GM18867 (cell line): Measurements from ENCODE around the gene GAGE12E.
"Not testable (repeated sequence)": the region's sequence is repeated elsewhere in the genome, so short reads cannot be mapped to it uniquely, and the experiment has no call there.

Source experiments
- ATAC-seq: cut with Tn5 transposase; IDR thresholded peaks from one replicate; pipeline ENCODE4 v1.9.1; 2021; ENCODE audit warnings: mild to moderate bottlenecking, moderate library complexity; ENCODE audit not compliant: unreplicated experiment

GAGE12E gene, protein sequence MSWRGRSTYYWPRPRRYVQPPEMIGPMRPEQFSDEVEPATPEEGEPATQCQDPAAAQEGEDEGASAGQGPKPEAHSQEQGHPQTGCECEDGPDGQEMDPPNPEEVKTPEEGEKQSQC

DNA sequence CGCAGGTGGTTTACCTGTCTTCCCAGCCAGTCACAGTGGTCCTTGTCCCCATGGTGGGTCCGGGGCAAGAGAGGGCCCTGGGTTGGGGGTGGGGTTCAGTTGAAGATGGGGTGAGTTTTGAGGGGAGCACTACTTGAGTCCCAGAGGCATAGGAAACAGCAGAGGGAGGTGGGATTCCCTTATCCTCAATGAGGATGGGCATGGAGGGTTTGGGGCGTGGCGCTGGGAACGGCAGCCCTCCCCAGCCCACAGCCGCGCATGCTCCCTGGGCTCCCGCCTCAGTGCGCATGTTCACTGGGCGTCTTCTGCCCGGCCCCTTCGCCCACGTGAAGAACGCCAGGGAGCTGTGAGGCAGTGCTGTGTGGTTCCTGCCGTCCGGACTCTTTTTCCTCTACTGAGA lies at the start of gene GAGE12E:
Gene GAGE12E, plus strand, starts transcription at position 301 of the 400 bp plus-strand sequence. CDS start 1,155 bp downstream, outside the sequence.
- ATAC-seq, result not testable (repeated sequence)

DNA sequence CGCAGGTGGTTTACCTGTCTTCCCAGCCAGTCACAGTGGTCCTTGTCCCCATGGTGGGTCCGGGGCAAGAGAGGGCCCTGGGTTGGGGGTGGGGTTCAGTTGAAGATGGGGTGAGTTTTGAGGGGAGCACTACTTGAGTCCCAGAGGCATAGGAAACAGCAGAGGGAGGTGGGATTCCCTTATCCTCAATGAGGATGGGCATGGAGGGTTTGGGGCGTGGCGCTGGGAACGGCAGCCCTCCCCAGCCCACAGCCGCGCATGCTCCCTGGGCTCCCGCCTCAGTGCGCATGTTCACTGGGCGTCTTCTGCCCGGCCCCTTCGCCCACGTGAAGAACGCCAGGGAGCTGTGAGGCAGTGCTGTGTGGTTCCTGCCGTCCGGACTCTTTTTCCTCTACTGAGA lies 19.2 kb upstream of the GAGE12E start, which contains the start of gene GAGE12C:
Gene GAGE12C, plus strand, starts transcription at position 301 of the 400 bp plus-strand sequence. CDS start 1,155 bp downstream, outside the sequence.
- ATAC-seq, result not testable (repeated sequence)

DNA sequence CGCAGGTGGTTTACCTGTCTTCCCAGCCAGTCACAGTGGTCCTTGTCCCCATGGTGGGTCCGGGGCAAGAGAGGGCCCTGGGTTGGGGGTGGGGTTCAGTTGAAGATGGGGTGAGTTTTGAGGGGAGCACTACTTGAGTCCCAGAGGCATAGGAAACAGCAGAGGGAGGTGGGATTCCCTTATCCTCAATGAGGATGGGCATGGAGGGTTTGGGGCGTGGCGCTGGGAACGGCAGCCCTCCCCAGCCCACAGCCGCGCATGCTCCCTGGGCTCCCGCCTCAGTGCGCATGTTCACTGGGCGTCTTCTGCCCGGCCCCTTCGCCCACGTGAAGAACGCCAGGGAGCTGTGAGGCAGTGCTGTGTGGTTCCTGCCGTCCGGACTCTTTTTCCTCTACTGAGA lies 9.7 kb upstream of the GAGE12E start, which contains the start of gene GAGE12D:
Gene GAGE12D, plus strand, starts transcription at position 301 of the 400 bp plus-strand sequence. CDS start 1,155 bp downstream, outside the sequence.
- ATAC-seq, result not testable (repeated sequence)

DNA sequence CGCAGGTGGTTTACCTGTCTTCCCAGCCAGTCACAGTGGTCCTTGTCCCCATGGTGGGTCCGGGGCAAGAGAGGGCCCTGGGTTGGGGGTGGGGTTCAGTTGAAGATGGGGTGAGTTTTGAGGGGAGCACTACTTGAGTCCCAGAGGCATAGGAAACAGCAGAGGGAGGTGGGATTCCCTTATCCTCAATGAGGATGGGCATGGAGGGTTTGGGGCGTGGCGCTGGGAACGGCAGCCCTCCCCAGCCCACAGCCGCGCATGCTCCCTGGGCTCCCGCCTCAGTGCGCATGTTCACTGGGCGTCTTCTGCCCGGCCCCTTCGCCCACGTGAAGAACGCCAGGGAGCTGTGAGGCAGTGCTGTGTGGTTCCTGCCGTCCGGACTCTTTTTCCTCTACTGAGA lies 9.5 kb downstream of the GAGE12E start, which contains the start of gene GAGE12F:
Gene GAGE12F, plus strand, starts transcription at position 301 of the 400 bp plus-strand sequence. CDS start 1,155 bp downstream, outside the sequence.
- ATAC-seq, result not testable (repeated sequence)

DNA sequence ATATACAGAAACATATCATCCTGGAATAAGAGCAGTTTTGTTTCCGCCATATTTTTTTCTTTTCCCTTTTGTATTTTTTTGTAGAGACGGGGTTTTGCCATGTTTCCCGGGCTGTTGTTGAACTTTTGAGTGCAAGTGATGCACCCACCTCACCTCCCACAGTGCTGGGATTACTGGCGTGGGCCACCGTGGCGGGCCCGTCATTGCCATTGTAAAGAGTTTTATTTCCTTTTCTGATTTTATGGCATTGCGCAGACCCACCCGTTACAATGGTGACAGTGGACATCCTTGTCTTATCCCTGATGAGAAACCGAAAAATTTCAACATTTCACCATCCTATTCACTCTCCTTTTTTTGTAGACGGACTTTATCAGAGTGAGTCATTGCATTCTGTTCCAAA lies 17.6 kb downstream of the GAGE12E start:
- ATAC-seq, result not testable (repeated sequence)

DNA sequence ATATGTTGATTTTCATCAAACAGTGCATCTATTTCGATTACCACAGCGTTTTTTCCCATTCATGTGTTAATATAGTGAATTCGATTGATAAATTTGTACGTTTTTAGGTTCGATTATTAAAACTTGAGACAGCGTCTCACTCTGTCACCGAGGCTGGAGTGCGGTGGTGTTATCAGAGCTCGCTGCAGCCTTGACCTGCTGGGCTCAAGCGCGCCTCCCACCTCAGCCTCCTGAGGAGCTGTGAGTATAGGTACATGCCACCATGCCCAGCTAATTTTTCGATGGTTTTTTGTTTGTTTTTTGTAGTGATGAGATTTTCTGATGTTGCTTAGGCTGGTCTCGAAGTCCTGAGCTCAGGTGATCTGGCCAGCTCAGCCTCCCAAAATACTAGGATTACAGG lies 18.1 kb downstream of the GAGE12E start:
- ATAC-seq, result not testable (repeated sequence)

DNA sequence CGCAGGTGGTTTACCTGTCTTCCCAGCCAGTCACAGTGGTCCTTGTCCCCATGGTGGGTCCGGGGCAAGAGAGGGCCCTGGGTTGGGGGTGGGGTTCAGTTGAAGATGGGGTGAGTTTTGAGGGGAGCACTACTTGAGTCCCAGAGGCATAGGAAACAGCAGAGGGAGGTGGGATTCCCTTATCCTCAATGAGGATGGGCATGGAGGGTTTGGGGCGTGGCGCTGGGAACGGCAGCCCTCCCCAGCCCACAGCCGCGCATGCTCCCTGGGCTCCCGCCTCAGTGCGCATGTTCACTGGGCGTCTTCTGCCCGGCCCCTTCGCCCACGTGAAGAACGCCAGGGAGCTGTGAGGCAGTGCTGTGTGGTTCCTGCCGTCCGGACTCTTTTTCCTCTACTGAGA lies 19.0 kb downstream of the GAGE12E start, which contains the start of gene GAGE12G:
Gene GAGE12G, plus strand, starts transcription at position 301 of the 400 bp plus-strand sequence. CDS start 1,155 bp downstream, outside the sequence.
- ATAC-seq, result not testable (repeated sequence)

DNA sequence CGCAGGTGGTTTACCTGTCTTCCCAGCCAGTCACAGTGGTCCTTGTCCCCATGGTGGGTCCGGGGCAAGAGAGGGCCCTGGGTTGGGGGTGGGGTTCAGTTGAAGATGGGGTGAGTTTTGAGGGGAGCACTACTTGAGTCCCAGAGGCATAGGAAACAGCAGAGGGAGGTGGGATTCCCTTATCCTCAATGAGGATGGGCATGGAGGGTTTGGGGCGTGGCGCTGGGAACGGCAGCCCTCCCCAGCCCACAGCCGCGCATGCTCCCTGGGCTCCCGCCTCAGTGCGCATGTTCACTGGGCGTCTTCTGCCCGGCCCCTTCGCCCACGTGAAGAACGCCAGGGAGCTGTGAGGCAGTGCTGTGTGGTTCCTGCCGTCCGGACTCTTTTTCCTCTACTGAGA lies 28.6 kb downstream of the GAGE12E start, which contains the start of gene GAGE12H:
Gene GAGE12H, plus strand, starts transcription at position 301 of the 400 bp plus-strand sequence. CDS start 1,155 bp downstream, outside the sequence.
- ATAC-seq, result not testable (repeated sequence)

DNA sequence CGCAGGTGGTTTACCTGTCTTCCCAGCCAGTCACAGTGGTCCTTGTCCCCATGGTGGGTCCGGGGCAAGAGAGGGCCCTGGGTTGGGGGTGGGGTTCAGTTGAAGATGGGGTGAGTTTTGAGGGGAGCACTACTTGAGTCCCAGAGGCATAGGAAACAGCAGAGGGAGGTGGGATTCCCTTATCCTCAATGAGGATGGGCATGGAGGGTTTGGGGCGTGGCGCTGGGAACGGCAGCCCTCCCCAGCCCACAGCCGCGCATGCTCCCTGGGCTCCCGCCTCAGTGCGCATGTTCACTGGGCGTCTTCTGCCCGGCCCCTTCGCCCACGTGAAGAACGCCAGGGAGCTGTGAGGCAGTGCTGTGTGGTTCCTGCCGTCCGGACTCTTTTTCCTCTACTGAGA lies 38.1 kb downstream of the GAGE12E start, which contains the start of gene GAGE2A:
Gene GAGE2A, plus strand, starts transcription at position 301 of the 400 bp plus-strand sequence. CDS start 1,155 bp downstream, outside the sequence.
- ATAC-seq, result not testable (repeated sequence)

DNA sequence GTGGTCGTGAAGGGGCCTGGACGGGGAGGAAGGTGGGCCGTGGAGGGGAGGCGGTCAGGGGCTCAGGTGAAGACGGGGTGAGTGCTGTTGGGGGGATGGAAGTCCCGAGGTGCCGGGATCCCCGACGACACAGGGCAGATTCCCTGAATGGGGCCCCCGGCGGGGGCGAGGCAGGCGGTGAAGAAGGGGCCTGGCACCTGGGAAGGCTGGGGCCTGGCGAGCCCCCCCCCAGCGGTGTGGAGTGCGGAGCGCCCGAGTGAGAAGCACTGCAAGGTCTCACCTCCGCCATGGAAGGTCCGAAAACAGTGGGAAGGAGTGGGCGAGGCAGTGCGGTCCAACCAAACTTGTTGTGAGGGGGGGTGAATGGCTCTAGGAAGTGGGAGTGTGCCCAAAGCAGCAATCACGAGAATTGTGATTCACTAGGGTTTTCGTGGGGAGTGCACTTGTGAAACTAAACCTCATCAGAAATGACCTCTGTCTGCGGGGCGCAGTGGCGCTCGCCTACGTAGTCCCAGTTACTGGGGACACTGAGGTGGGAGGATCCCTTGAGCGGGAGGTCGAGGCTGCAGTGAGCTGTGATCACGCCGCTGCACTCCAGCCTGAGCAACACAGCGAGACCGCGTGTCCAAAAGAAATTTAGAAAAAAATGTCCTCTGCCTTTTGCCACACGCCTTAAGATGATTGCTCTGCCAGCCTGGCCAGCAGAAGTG lies 38.8 kb downstream of the GAGE12E start:
- not testable (repeated sequence) for ATAC-seq

DNA sequence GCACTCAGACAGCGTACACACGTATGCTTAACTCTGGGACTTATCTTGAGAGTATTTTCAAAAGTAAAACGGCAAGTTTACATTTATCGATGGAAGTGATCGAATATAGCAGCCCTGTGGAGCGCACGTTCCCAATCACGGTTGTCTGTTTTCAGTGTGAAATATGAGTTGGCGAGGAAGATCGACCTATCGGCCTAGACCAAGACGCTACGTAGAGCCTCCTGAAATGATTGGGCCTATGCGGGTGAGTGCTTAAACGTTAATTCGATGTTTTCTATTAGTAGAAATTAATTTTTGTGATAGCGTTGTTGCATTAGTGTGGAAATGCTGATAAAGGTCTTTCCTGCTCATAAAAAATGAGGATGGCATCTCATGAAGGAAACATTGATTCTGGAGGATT lies 39.4 kb downstream of the GAGE12E start:
- ATAC-seq, result not testable (repeated sequence)

DNA sequence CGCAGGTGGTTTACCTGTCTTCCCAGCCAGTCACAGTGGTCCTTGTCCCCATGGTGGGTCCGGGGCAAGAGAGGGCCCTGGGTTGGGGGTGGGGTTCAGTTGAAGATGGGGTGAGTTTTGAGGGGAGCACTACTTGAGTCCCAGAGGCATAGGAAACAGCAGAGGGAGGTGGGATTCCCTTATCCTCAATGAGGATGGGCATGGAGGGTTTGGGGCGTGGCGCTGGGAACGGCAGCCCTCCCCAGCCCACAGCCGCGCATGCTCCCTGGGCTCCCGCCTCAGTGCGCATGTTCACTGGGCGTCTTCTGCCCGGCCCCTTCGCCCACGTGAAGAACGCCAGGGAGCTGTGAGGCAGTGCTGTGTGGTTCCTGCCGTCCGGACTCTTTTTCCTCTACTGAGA lies 47.6 kb downstream of the GAGE12E start, which contains the start of gene GAGE1:
Gene GAGE1, plus strand, starts transcription at position 301 of the 400 bp plus-strand sequence. CDS start 1,155 bp downstream, outside the sequence.
- not testable (repeated sequence) for ATAC-seq
